GM18858 (cell line): ENCODE results near the gene CFAP299.

Source experiments
- ATAC-seq: cut with Tn5 transposase; IDR thresholded peaks from one replicate; pipeline ENCODE4 v1.9.1; 2021; ENCODE audit not compliant: unreplicated experiment

CFAP299 gene

GRCh38 chr4:81003597-81004111 is 668.1 kb downstream of the CFAP299 start:
- peak; percentile 97 for ATAC-seq

DNA sequence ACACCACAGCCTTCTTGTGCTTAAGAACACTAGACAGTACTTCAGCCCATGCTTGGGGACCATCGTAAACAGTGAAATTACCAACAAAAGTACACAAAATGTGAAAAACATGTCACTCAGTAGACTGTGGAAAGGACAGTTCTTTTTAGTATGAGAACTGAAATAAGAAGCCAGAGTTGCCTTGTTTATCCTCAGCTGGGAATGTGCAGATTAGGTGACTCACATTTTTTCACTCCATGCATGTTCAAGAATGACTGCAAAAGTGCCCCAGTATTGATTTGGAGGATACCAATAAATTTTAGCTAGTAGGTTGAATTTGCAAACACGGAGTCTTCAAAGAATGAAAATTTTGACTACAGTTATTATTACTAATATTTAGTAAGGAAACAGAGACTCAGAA is 671.9 kb downstream of the CFAP299 start:
- ATAC-seq, result no peak
